Adrenal gland (tissue), 5 donors: Measurements from ENCODE around the gene ITPKB.

Source experiments
- POLR2A ChIP-seq, 2 donors: fragments of 450-650 bp; IDR thresholded peaks; one replicate each; pipeline ENCODE4 v1.6.1; 2017; ENCODE audit warnings: antibody characterized with exemption in 2 of 2, mild to moderate bottlenecking in 2 of 2, moderate library complexity in 1 of 2
- TF ChIP-seq, protein P1 (sequence below), 6 experiments: fragments of 450-650 bp in 4 of 6; fragments of 200-600 bp in 2 of 6; sonication (generic) in 1 of 6; IDR thresholded peaks; 1 replicate in 5 of 6; 2 replicates in 1 of 6; pipeline versions ENCODE4 v1.5.1 to v1.8.0; 2016 to 2021; ENCODE audit warnings: antibody characterized with exemption in 6 of 6, mild to moderate bottlenecking in 2 of 6, moderate library complexity in 1 of 6
- donor health status: DM: no; HTN: no; CAD: no.

DNA sequence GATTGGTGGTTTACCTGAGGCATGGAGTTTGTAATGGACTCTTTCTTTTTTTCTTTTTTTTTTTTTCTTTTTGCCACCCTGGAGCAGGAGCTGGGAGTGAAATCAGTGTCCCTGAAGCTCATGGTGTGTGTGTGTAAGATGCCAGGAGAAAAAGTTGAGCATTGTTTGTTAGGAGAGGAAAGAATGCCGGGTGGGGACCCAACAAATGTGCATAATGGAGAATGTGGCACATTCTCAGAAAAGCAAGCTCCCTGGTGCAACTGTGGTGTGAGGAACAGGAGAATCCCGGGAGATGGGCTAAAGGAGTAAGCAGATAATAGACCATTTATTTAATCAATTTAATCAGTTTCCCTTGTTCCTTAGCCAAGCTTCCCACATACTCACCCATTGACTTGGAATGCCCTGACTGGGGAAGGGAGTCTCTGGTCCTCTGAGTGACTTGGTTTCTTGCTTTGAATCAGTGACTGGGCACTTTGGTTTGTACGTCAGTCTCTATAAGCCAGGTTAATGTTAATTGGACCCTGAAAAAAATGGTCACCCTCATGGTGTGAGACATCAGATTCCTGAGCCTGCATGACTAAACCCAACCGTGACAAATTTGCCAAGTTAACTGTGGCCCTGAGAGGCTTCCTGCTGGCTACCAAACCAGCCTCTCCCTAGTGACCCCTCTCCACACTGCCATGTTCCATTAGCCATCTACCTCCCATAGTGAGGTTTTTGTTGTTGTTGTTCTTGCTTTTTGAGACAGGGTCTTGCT lies 43.9 kb upstream of the ITPKB start:
- TF ChIP-seq, protein P1, sequence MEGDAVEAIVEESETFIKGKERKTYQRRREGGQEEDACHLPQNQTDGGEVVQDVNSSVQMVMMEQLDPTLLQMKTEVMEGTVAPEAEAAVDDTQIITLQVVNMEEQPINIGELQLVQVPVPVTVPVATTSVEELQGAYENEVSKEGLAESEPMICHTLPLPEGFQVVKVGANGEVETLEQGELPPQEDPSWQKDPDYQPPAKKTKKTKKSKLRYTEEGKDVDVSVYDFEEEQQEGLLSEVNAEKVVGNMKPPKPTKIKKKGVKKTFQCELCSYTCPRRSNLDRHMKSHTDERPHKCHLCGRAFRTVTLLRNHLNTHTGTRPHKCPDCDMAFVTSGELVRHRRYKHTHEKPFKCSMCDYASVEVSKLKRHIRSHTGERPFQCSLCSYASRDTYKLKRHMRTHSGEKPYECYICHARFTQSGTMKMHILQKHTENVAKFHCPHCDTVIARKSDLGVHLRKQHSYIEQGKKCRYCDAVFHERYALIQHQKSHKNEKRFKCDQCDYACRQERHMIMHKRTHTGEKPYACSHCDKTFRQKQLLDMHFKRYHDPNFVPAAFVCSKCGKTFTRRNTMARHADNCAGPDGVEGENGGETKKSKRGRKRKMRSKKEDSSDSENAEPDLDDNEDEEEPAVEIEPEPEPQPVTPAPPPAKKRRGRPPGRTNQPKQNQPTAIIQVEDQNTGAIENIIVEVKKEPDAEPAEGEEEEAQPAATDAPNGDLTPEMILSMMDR (IDR thresholded peaks at IDR 0.05): no peak
- TF ChIP-seq POLR2A (IDR thresholded peaks at IDR 0.05): no peak
